Measurements from ENCODE around the gene CFAP410.

- no peak for TF ChIP-seq CTCF (IDR thresholded peaks at IDR 0.05)
- no peak for TF ChIP-seq EZH2 (IDR thresholded peaks at IDR 0.05; ENCODE audit: borderline replicate concordance, insufficient read depth, low read depth, low read length, poor library complexity, severe bottlenecking)
These were observed 31.7 kb upstream of the CFAP410 start for GRCh38 chr21:44370786-44371410.

Data from B cell (primary cell).